ENCODE results near the gene IL17REL. TPM values are rescaled to one million over a fixed set of nuclear protein-coding genes. Genes with fewer than 3 reads are reported as not detected.

The IL17REL gene
- total and polyA plus RNA-seq, 2 of the 13 experiments (the other 11 are each of a cell fraction or from before 2014, with no cell fraction given): not detected

- ATAC-seq (no peak), DNase-seq (ENCODE audit: low spot score) (no peak), FAIRE-seq (no peak)
- H4K20me1 ChIP-seq (ENCODE audit: insufficient read depth, low read length): no peaks in the 10 kb centered on the region
- no peak overlapping the region for H3K4me2 ChIP-seq (ENCODE audit: low read depth, low read length)
- H3K27me3 ChIP-seq (ENCODE audit: control insufficient read depth in 1 of 2, insufficient read depth in 2 of 2, low read length in 2 of 2): peaks cover 3 to 18% of the 10 kb centered on the region in 2 experiments; a peak in 3 of 5 replicates
- H3K79me2 ChIP-seq (ENCODE audit: insufficient read depth, low read length): no peaks in the 10 kb centered on the region
- intact Hi-C loops (cut with micrococcal nuclease; ENCODE audit: unreplicated experiment): loop anchor here (5.0 kb wide), 1 partner anchor 38 kb away; no protein-coding TSS in a partner anchor
- in situ Hi-C loops (cut with HindIII; ENCODE audit: extremely low pct_ligation_motif_present, low pct_unique_long_range_greater_than_20kb): loop anchor here (5.0 kb wide), 1 partner anchor 62 kb away; no protein-coding TSS in a partner anchor
- H3K4me1 ChIP-seq (ENCODE audit: insufficient read depth, low read length): peaks cover 7% of the 10 kb centered on the region
- no peak overlapping the region for H3K27ac ChIP-seq (ENCODE audit: extremely low read length, insufficient read depth, low read length)
- whole genome bisulfite sequencing (ENCODE audit: low lambda C conversion rate): 51% methylated on average over 14 of the region's 21 CpGs
- no peaks in the 10 kb centered on the region for H3K36me3 ChIP-seq (replicated peaks in 1 of 2; ENCODE audit: control insufficient read depth in 1 of 2, insufficient read depth in 2 of 2, low read length in 2 of 2)
- H2AFZ ChIP-seq (ENCODE audit: low read length): no peak overlapping the region
- ChIA-PET POLR2A (interaction anchor here (1.1 kb wide), 1 partner anchor 28 kb away, joined by 3 read pairs; no protein-coding TSS in a partner anchor), CTCF (ENCODE audit: low intra/inter-chr PET ratio, low total read pairs) (interaction anchor here (0.9 kb wide), 1 partner anchor 10 kb away, joined by 3 read pairs; no protein-coding TSS in a partner anchor)
- TF ChIP-seq REL (CRISPR knock-in tag; conservative IDR thresholded peaks at IDR 0.05) (no peak), EZH2 (conservative IDR thresholded peaks at IDR 0.05; ENCODE audit: low read depth, low read length) (no peak), ZNF296 (CRISPR knock-in tag; conservative IDR thresholded peaks at IDR 0.05) (no peak), CCDC6 (CRISPR knock-in tag; IDR thresholded peaks at IDR 0.05) (no peak), HNRNPUL1 (IDR thresholded peaks at IDR 0.05; ENCODE audit: low read depth, low read length) (no peak), ZBTB21 (CRISPR knock-in tag; IDR thresholded peaks at IDR 0.05) (no peak), CHD4 (IDR thresholded peaks at IDR 0.05; ENCODE audit: borderline replicate concordance, low read length) (no peak), ZNF724P (CRISPR knock-in tag; IDR thresholded peaks at IDR 0.05; ENCODE audit: borderline replicate concordance) (no peak), RAD51 (IDR thresholded peaks at IDR 0.05; ENCODE audit: borderline replicate concordance) (no peak), GATAD2A (CRISPR knock-in tag; IDR thresholded peaks at IDR 0.05) (no peak), WIZ (CRISPR knock-in tag; IDR thresholded peaks at IDR 0.05) (no peak), ZFP36L2 (CRISPR knock-in tag; IDR thresholded peaks at IDR 0.05) (no peak), IKZF1 (IDR thresholded peaks at IDR 0.05) (no peak), RERE (CRISPR knock-in tag; IDR thresholded peaks at IDR 0.05; ENCODE audit: low read depth) (no peak), ZNF576 (CRISPR knock-in tag; IDR thresholded peaks at IDR 0.05) (no peak), CBFB (CRISPR knock-in tag; IDR thresholded peaks at IDR 0.05) (no peak), FOXA3 (CRISPR knock-in tag; IDR thresholded peaks at IDR 0.05) (no peak), ZNF615 (CRISPR knock-in tag; IDR thresholded peaks at IDR 0.05; ENCODE audit: borderline replicate concordance) (no peak), KLF11 (CRISPR knock-in tag; IDR thresholded peaks at IDR 0.05) (no peak), RFX3 (CRISPR knock-in tag; IDR thresholded peaks at IDR 0.05) (no peak)
- no TSS peak for BruUV-seq (replicated peaks)
- H3K9ac ChIP-seq (ENCODE audit: insufficient read depth, low read depth, low read length): no peak overlapping the region
- peaks cover 6% of the 10 kb centered on the region; the same call in 1 of the 2 replicates for H3K9me3 ChIP-seq (ENCODE audit: low read length)
- no peak overlapping the region for H3K4me3 ChIP-seq (replicated peaks in 1 of 3; ENCODE audit: insufficient read depth in 1 of 3, low read depth in 2 of 3, low read length in 3 of 3)
Observed at GRCh38 chr22:49994361-49995040, 18.1 kb downstream of the IL17REL start.

Measured in HepG2 (cell line).